Keratinocyte (primary cell): Measurements from ENCODE around the gene SMIM20. TPM values are rescaled to one million over a fixed set of nuclear protein-coding genes. Genes with fewer than 3 reads are reported as not detected.

Experiments used
- DNase-seq: peaks from one replicate; pipeline ENCODE4 v3.0.0-alpha.2; 2011; ENCODE audit warnings: low read depth, missing footprints, low spot score
- FAIRE-seq: peaks from 2 replicates; lab custom pipeline; 2011; peaks lifted over from hg19 to GRCh38; lab: Jason Lieb, UNC
- H2AFZ ChIP-seq: 2 replicates; pipeline ENCODE4 v1.6.0; 2012; ENCODE audit warnings: low read length, control low read depth, inconsistent platforms; ENCODE audit not compliant: control insufficient read depth
- H3K27ac ChIP-seq: 2 replicates; pipeline ENCODE4 v1.5.1; 2011; ENCODE audit warnings: low read length; ENCODE audit not compliant: control insufficient read depth, insufficient read depth
- H3K27me3 ChIP-seq: 3 replicates; pipeline ENCODE4 v1.6.0; 2011; ENCODE audit warnings: low read length; ENCODE audit not compliant: control insufficient read depth, insufficient read depth; ENCODE audit errors: extremely low read depth
- H3K36me3 ChIP-seq, 2 experiments: 2 replicates in 1 of 2; 3 replicates in 1 of 2; pipeline ENCODE4 v1.5.1; 2011; ENCODE audit warnings: low read length in 2 of 2, mild to moderate bottlenecking in 1 of 2; ENCODE audit not compliant: control insufficient read depth in 2 of 2, insufficient read depth in 2 of 2; ENCODE audit errors: extremely low read depth in 1 of 2
- H3K4me1 ChIP-seq: 3 replicates; pipeline ENCODE4 v1.5.1; 2011; ENCODE audit warnings: low read length; ENCODE audit not compliant: control insufficient read depth, insufficient read depth; ENCODE audit errors: extremely low read depth
- H3K4me2 ChIP-seq: 3 replicates; pipeline ENCODE4 v1.6.0; 2011; ENCODE audit warnings: low read depth, low read length; ENCODE audit not compliant: control insufficient read depth, insufficient read depth; ENCODE audit errors: extremely low read depth
- H3K4me3 ChIP-seq, 3 experiments: fragments of 200-600 bp in 1 of 3; sonication (generic) in 1 of 3; 2 replicates in 2 of 3; 3 replicates in 1 of 3; pipeline ENCODE4 v1.5.1; 2011 to 2016; ENCODE audit warnings: low read length in 3 of 3, mild to moderate bottlenecking in 3 of 3, control low read depth in 2 of 3, inconsistent platforms in 1 of 3, low read depth in 1 of 3, mixed read lengths in 1 of 3, mixed run types in 1 of 3, moderate library complexity in 1 of 3; ENCODE audit not compliant: control insufficient read depth in 2 of 3, insufficient read depth in 2 of 3; ENCODE audit errors: extremely low read depth in 1 of 3
- H3K79me2 ChIP-seq: 2 replicates; pipeline ENCODE4 v1.6.0; 2012; ENCODE audit warnings: low read length; ENCODE audit not compliant: control insufficient read depth, insufficient read depth
- H3K9ac ChIP-seq: 3 replicates; pipeline ENCODE4 v1.6.0; 2011; ENCODE audit warnings: low read length; ENCODE audit not compliant: control insufficient read depth, insufficient read depth; ENCODE audit errors: extremely low read depth
- H3K9me1 ChIP-seq: 3 replicates; pipeline ENCODE4 v1.6.0; 2011; ENCODE audit warnings: low read length; ENCODE audit not compliant: control insufficient read depth, insufficient read depth; ENCODE audit errors: extremely low read depth
- H3K9me3 ChIP-seq: 2 replicates; pipeline ENCODE4 v1.5.1; 2012; ENCODE audit warnings: low read depth, low read length; ENCODE audit not compliant: control insufficient read depth
- H4K20me1 ChIP-seq: 3 replicates; pipeline ENCODE4 v1.6.0; 2011; ENCODE audit warnings: low read length; ENCODE audit not compliant: control insufficient read depth, insufficient read depth; ENCODE audit errors: extremely low read depth
- CTCF ChIP-seq, 3 experiments: IDR thresholded peaks in 1 of 3; conservative IDR thresholded peaks in 1 of 3; optimal IDR thresholded peaks in 1 of 3; 2 replicates in 2 of 3; 3 replicates in 1 of 3; pipeline versions ENCODE3 to v1.5.1; 2011; ENCODE audit warnings: low read length in 3 of 3, mild to moderate bottlenecking in 3 of 3, moderate library complexity in 2 of 3, control low read depth in 1 of 3, inconsistent platforms in 1 of 3; ENCODE audit not compliant: insufficient read depth in 2 of 3; ENCODE audit errors: extremely low read depth in 1 of 3
- EZH2 ChIP-seq: IDR thresholded peaks from one replicate; pipeline ENCODE4 v1.6.1; 2012; ENCODE audit warnings: inconsistent platforms, mild to moderate bottlenecking, low read length, moderate library complexity
- dilution Hi-C: fragments of 300-500 bp; cut with MboI; formaldehyde crosslinking; loops from one replicate; pipeline ENCODE4 v1.7.0; 2020; ENCODE audit warnings: low sequenced_read_pairs; ENCODE audit not compliant: extremely low pct_ligation_motif_present
- polyA plus RNA-seq, 5 experiments: library from polyadenylated mRNA; depleted of rRNA in 3 of 5; stranded (reverse) in 3 of 5; stranded (forward) in 1 of 5; unstranded in 1 of 5; fragments of >200 nt; gene quantifications; 1 replicate in 1 of 5; 2 replicates in 3 of 5; 3 replicates in 1 of 5; pipeline versions ENCODE4 v1.2.1 to v1.2.3, GENCODE V29; 2011 to 2012; ENCODE audit warnings: missing spikeins in 2 of 5, low read depth in 1 of 5, low replicate concordance in 1 of 5

Gene SMIM20
- polyA plus RNA-seq, 1 donor (not counting 4 experiments of a cell fraction or from before 2014, with no cell fraction given): 29.5 TPM

GRCh38 chr4:25969374-25970155 is 55.5 kb downstream of the SMIM20 start:
- Histone ChIP-seq H3K27ac (no peak overlapping the region), H3K27me3 (peaks cover 2% of the 10 kb centered on the region), H3K4me3 (no peak overlapping the region), H3K4me1 (peaks cover 8% of the 10 kb centered on the region), H4K20me1 (no peaks in the 10 kb centered on the region), H3K79me2 (no peaks in the 10 kb centered on the region), H3K9ac (no peak overlapping the region), H3K9me3 (no peaks in the 10 kb centered on the region), H3K4me2 (no peak overlapping the region), H2AFZ (no peak overlapping the region), H3K9me1 (no peaks in the 10 kb centered on the region), H3K36me3 (no peaks in the 10 kb centered on the region)
- FAIRE-seq: no peak
- no peak for DNase-seq
- dilution Hi-C loops: no loop called here
- TF ChIP-seq CTCF (optimal IDR thresholded peaks at IDR 0.05 in 1 of 3, IDR thresholded peaks at IDR 0.05 in 1 of 3, conservative IDR thresholded peaks at IDR 0.05 in 1 of 3; ENCODE audit: extremely low read depth in 1 of 3, insufficient read depth in 2 of 3, low read length in 3 of 3): no peak
- no peak for TF ChIP-seq EZH2

- H3K4me2 ChIP-seq: peak overlapping the region; percentile 29
- no peaks in the 10 kb centered on the region for H3K36me3 ChIP-seq
- H3K9me1 ChIP-seq: no peaks in the 10 kb centered on the region
- dilution Hi-C loops: no loop called here
- no peaks in the 10 kb centered on the region for H3K9me3 ChIP-seq
- H2AFZ ChIP-seq: peak overlapping the region; percentile 77
- FAIRE-seq (peak; percentile 48), DNase-seq (no peak)
- peaks cover 8% of the 10 kb centered on the region for H3K4me1 ChIP-seq
- H3K9ac ChIP-seq: no peak overlapping the region
- no peaks in the 10 kb centered on the region for H4K20me1 ChIP-seq
- peaks cover 2% of the 10 kb centered on the region for H3K27me3 ChIP-seq
- no peak overlapping the region for H3K4me3 ChIP-seq
- H3K79me2 ChIP-seq: no peaks in the 10 kb centered on the region
- no peak overlapping the region for H3K27ac ChIP-seq
- TF ChIP-seq CTCF (optimal IDR thresholded peaks at IDR 0.05 in 1 of 3, IDR thresholded peaks at IDR 0.05 in 1 of 3, conservative IDR thresholded peaks at IDR 0.05 in 1 of 3; ENCODE audit: extremely low read depth in 1 of 3, insufficient read depth in 2 of 3, low read length in 3 of 3) (no peak), EZH2 (no peak)
These were observed 56.2 kb downstream of the SMIM20 start for GRCh38 chr4:25970226-25970675.
